Mesendoderm (in vitro differentiated cells): ENCODE data around the gene ENTHD1.
"Not testable (repeated sequence)": the region's sequence is repeated elsewhere in the genome, so short reads cannot be mapped to it uniquely, and the experiment has no call there.

ENCODE experiments used
- DNase-seq: peaks from one replicate; pipeline ENCODE4 v3.0.0; 2013
- H2AK5ac ChIP-seq: 2 replicates; pipeline ENCODE4 v1.6.1; 2013; ENCODE audit warnings: low read length, inconsistent platforms
- H2BK120ac ChIP-seq: 2 replicates; pipeline ENCODE4 v1.6.1; 2013; ENCODE audit warnings: low read depth, mild to moderate bottlenecking, low read length, moderate library complexity, mixed read lengths
- H2BK15ac ChIP-seq: replicated peaks from 2 replicates; pipeline ENCODE4 v1.6.1; 2013; ENCODE audit warnings: low read depth, mild to moderate bottlenecking, moderate library complexity
- H2BK5ac ChIP-seq: 2 replicates; pipeline ENCODE4 v1.6.1; 2013; ENCODE audit warnings: low read length, inconsistent platforms
- H3K18ac ChIP-seq: 2 replicates; pipeline ENCODE4 v1.6.1; 2013; ENCODE audit warnings: mild to moderate bottlenecking, low read length, mixed read lengths
- H3K23ac ChIP-seq: one replicate; pipeline ENCODE4 v1.6.1; 2013; ENCODE audit warnings: low read length
- H3K27ac ChIP-seq: 2 replicates; pipeline ENCODE4 v1.5.1; 2013; ENCODE audit warnings: low read depth, mild to moderate bottlenecking, inconsistent platforms, low read length, moderate library complexity
- H3K27me3 ChIP-seq: 2 replicates; pipeline ENCODE4 v1.6.1; 2013; ENCODE audit warnings: low read length, control low read depth, mild to moderate bottlenecking, inconsistent platforms; ENCODE audit not compliant: insufficient read depth, poor library complexity
- H3K36me3 ChIP-seq: 2 replicates; pipeline ENCODE4 v1.6.1; 2013; ENCODE audit warnings: low read length, inconsistent platforms; ENCODE audit not compliant: control insufficient read depth, insufficient read depth
- H3K4ac ChIP-seq: one replicate; pipeline ENCODE4 v1.6.1; 2013; ENCODE audit warnings: low read depth, mild to moderate bottlenecking, low read length, moderate library complexity
- H3K4me1 ChIP-seq: 2 replicates; pipeline ENCODE4 v1.6.1; 2013; ENCODE audit warnings: low read depth, low read length, inconsistent platforms; ENCODE audit not compliant: control insufficient read depth
- H3K4me2 ChIP-seq: 2 replicates; pipeline ENCODE4 v1.6.1; 2013; ENCODE audit warnings: low read length
- H3K4me3 ChIP-seq: 2 replicates; pipeline ENCODE4 v1.5.1; 2013; ENCODE audit warnings: mild to moderate bottlenecking, low read length
- H3K56ac ChIP-seq: one replicate; pipeline ENCODE4 v1.6.1; 2013; ENCODE audit warnings: low read length
- H3K79me1 ChIP-seq: 2 replicates; pipeline ENCODE4 v1.6.1; 2013; ENCODE audit warnings: low read length, inconsistent platforms
- H3K79me2 ChIP-seq: 2 replicates; pipeline ENCODE4 v1.6.1; 2013; ENCODE audit warnings: mild to moderate bottlenecking, low read length; ENCODE audit not compliant: control insufficient read depth, insufficient read depth
- H3K9ac ChIP-seq: 2 replicates; pipeline ENCODE4 v1.6.1; 2013; ENCODE audit warnings: low read length, inconsistent platforms
- H4K5ac ChIP-seq: one replicate; pipeline ENCODE4 v1.6.1; 2013; ENCODE audit warnings: low read length
- H4K8ac ChIP-seq: one replicate; pipeline ENCODE4 v1.6.1; 2013; ENCODE audit warnings: low read depth, mild to moderate bottlenecking, control low read depth, low read length, moderate library complexity
- WGBS: extraction: QIAGEN DNeasy Blood & Tissue Kit; methylation state at CpG from one replicate; pipeline ENCODE4 v1.1.7; 2013; ENCODE audit warnings: low lambda C conversion rate, missing lambda C conversion rate; ENCODE audit not compliant: insufficient coverage; ENCODE audit errors: extremely low coverage; 5-methylcytosine and 5-hydroxymethylcytosine counted together

The ENTHD1 gene

GRCh38 chr22:39907605-39908097, 14.1 kb upstream of the ENTHD1 start:
- no peak overlapping the region for H3K27ac ChIP-seq
- WGBS, result no CpG with 5 or more reads among the region's 9 CpGs
- no peak overlapping the region for H2BK120ac ChIP-seq
- no peak overlapping the region for H3K18ac ChIP-seq
- no peak overlapping the region for H3K56ac ChIP-seq
- no peak overlapping the region for H4K5ac ChIP-seq
- no peak overlapping the region for H3K9ac ChIP-seq
- no peak overlapping the region for H2BK5ac ChIP-seq
- no peaks in the 10 kb centered on the region for H3K79me2 ChIP-seq
- no peaks in the 10 kb centered on the region for H3K36me3 ChIP-seq
- no peak overlapping the region for H3K4me2 ChIP-seq
- H2BK15ac ChIP-seq, result no peak overlapping the region
- no peak overlapping the region for H2AK5ac ChIP-seq
- H3K4me3 ChIP-seq, result no peak overlapping the region
- no peak overlapping the region for H3K23ac ChIP-seq
- no peaks in the 10 kb centered on the region for H3K27me3 ChIP-seq
- H3K4me1 ChIP-seq, result no peaks in the 10 kb centered on the region
- H4K8ac ChIP-seq, result no peak overlapping the region
- no peak overlapping the region for H3K4ac ChIP-seq
- no peak for DNase-seq
- H3K79me1 ChIP-seq, result no peaks in the 10 kb centered on the region

- H2BK15ac ChIP-seq, result no peak overlapping the region
- no peak overlapping the region for H2BK120ac ChIP-seq
- no peak overlapping the region for H4K8ac ChIP-seq
- H3K79me1 ChIP-seq, result no peaks in the 10 kb centered on the region
- H3K4me2 ChIP-seq, result no peak overlapping the region
- no peak overlapping the region for H3K4me3 ChIP-seq
- whole genome bisulfite sequencing, result no CpG with 5 or more reads among the region's 6 CpGs
- H4K5ac ChIP-seq, result no peak overlapping the region
- no peak for DNase-seq
- H3K9ac ChIP-seq, result no peak overlapping the region
- H3K4me1 ChIP-seq, result no peaks in the 10 kb centered on the region
- no peak overlapping the region for H3K27ac ChIP-seq
- H2BK5ac ChIP-seq, result no peak overlapping the region
- H3K4ac ChIP-seq, result no peak overlapping the region
- no peak overlapping the region for H3K56ac ChIP-seq
- no peaks in the 10 kb centered on the region for H3K79me2 ChIP-seq
- H3K18ac ChIP-seq, result no peak overlapping the region
- H2AK5ac ChIP-seq, result no peak overlapping the region
- no peaks in the 10 kb centered on the region for H3K36me3 ChIP-seq
- no peaks in the 10 kb centered on the region for H3K27me3 ChIP-seq
- no peak overlapping the region for H3K23ac ChIP-seq
Observed at GRCh38 chr22:39907047-39907446, 13.5 kb upstream of the ENTHD1 start.

GRCh38 chr22:39906207-39906606, 12.6 kb upstream of the ENTHD1 start:
- Histone ChIP-seq H2BK5ac (no peak overlapping the region), H3K4me1 (no peaks in the 10 kb centered on the region), H2BK15ac (no peak overlapping the region), H3K79me2 (no peaks in the 10 kb centered on the region), H2BK120ac (no peak overlapping the region), H3K27me3 (no peaks in the 10 kb centered on the region), H3K36me3 (no peaks in the 10 kb centered on the region), H3K79me1 (no peaks in the 10 kb centered on the region), H3K9ac (no peak overlapping the region), H3K18ac (no peak overlapping the region), H4K5ac (no peak overlapping the region), H3K56ac (no peak overlapping the region), H3K27ac (no peak overlapping the region), H2AK5ac (no peak overlapping the region), H3K4me3 (no peak overlapping the region), H3K4ac (no peak overlapping the region), H4K8ac (no peak overlapping the region), H3K23ac (no peak overlapping the region), H3K4me2 (no peak overlapping the region)
- WGBS, result no CpG with 5 or more reads among the region's 3 CpGs
- no peak for DNase-seq

GRCh38 chr22:39905687-39906086, 12.1 kb upstream of the ENTHD1 start:
- no peak overlapping the region for H3K4me3 ChIP-seq

GRCh38 chr22:39904862-39905261, 11.3 kb upstream of the ENTHD1 start:
- H3K23ac ChIP-seq, result no peak overlapping the region

More at GRCh38 chr22:39905687-39906086, 12.1 kb upstream of the ENTHD1 start:
- H3K23ac ChIP-seq, result no peak overlapping the region
- no peak overlapping the region for H2BK15ac ChIP-seq
- no peak overlapping the region for H2AK5ac ChIP-seq
- no peak overlapping the region for H3K4ac ChIP-seq
- no peak overlapping the region for H4K8ac ChIP-seq
- H3K79me2 ChIP-seq, result no peaks in the 10 kb centered on the region
- no CpG with 5 or more reads among the region's 3 CpGs for WGBS
- no peaks in the 10 kb centered on the region for H3K27me3 ChIP-seq
- no peak overlapping the region for H3K56ac ChIP-seq
- no peak overlapping the region for H3K9ac ChIP-seq
- H3K79me1 ChIP-seq, result no peaks in the 10 kb centered on the region
- no peaks in the 10 kb centered on the region for H3K36me3 ChIP-seq
- no peaks in the 10 kb centered on the region for H3K4me1 ChIP-seq
- no peak overlapping the region for H3K27ac ChIP-seq
- no peak for DNase-seq
- no peak overlapping the region for H2BK5ac ChIP-seq
- no peak overlapping the region for H3K18ac ChIP-seq
- H2BK120ac ChIP-seq, result no peak overlapping the region
- H3K4me2 ChIP-seq, result no peak overlapping the region
- H4K5ac ChIP-seq, result no peak overlapping the region

GRCh38 chr22:39904024-39904423, 10.5 kb upstream of the ENTHD1 start:
- H3K4me3 ChIP-seq, H3K4ac ChIP-seq, H2AK5ac ChIP-seq, H3K27ac ChIP-seq, H3K18ac ChIP-seq, H2BK120ac ChIP-seq, H3K9ac ChIP-seq, H3K79me1 ChIP-seq, H3K23ac ChIP-seq, H3K79me2 ChIP-seq, DNase-seq, H4K5ac ChIP-seq, H2BK5ac ChIP-seq, H4K8ac ChIP-seq, H3K36me3 ChIP-seq, H3K27me3 ChIP-seq, H2BK15ac ChIP-seq, H3K4me2 ChIP-seq, H3K4me1 ChIP-seq, H3K56ac ChIP-seq: not testable (repeated sequence)
- no CpG with 5 or more reads among the region's 10 CpGs for WGBS

More at GRCh38 chr22:39904862-39905261, 11.3 kb upstream of the ENTHD1 start:
- WGBS, result no CpG with 5 or more reads among the region's 4 CpGs
- H3K27ac ChIP-seq, result no peak overlapping the region
- H3K18ac ChIP-seq, result no peak overlapping the region
- no peak overlapping the region for H3K56ac ChIP-seq
- no peak overlapping the region for H4K8ac ChIP-seq
- no peak overlapping the region for H2BK15ac ChIP-seq
- H3K36me3 ChIP-seq, result no peaks in the 10 kb centered on the region
- H3K4me3 ChIP-seq, result no peak overlapping the region
- H3K4me2 ChIP-seq, result no peak overlapping the region
- H2BK120ac ChIP-seq, result no peak overlapping the region
- H3K79me2 ChIP-seq, result no peaks in the 10 kb centered on the region
- DNase-seq, result no peak
- no peaks in the 10 kb centered on the region for H3K27me3 ChIP-seq
- no peak overlapping the region for H3K9ac ChIP-seq
- no peaks in the 10 kb centered on the region for H3K4me1 ChIP-seq
- H2AK5ac ChIP-seq, result no peak overlapping the region
- no peak overlapping the region for H4K5ac ChIP-seq
- no peak overlapping the region for H3K4ac ChIP-seq
- no peak overlapping the region for H2BK5ac ChIP-seq
- no peaks in the 10 kb centered on the region for H3K79me1 ChIP-seq
